Stimulated activated effector memory CD8-positive, alpha-beta T cell treated with anti-CD3 and anti-CD28 coated beads, Interleukin-12 subunit alpha, Interleukin-12 subunit beta, amount 100 ng/mL, for 72 hours (primary cell): ENCODE results near the gene DGKH.
"Not testable (repeated sequence)": the region's sequence is repeated elsewhere in the genome, so short reads cannot be mapped to it uniquely, and the experiment has no call there.

Source experiments
- ATAC-seq: fragments of 150-1000 bp; cut with Tn5 transposase; 2 replicates; pipeline ENCODE4 v1.10.0; 2021
- DNase-seq, 2 donors: peaks; one replicate each; pipeline ENCODE4 v3.0.0; 2021 to 2022; ENCODE audit warnings: low spot score in 2 of 2
- H3K27ac Mint-ChIP-seq: one replicate; pipeline ENCODE4 v1.8.0; 2022; ENCODE audit warnings: mild to moderate bottlenecking, mixed read lengths
- H3K36me3 Mint-ChIP-seq: one replicate; pipeline ENCODE4 v1.8.0; 2022; ENCODE audit warnings: mild to moderate bottlenecking, mixed read lengths
- H3K4me1 Mint-ChIP-seq: one replicate; pipeline ENCODE4 v1.8.0; 2022; ENCODE audit warnings: mixed read lengths
- H3K4me3 Mint-ChIP-seq: one replicate; pipeline ENCODE4 v1.8.0; 2022; ENCODE audit warnings: mild to moderate bottlenecking, mixed read lengths
- H3K9me3 Mint-ChIP-seq: one replicate; pipeline ENCODE4 v1.8.0; 2022; ENCODE audit warnings: mixed read lengths

Gene DGKH

GRCh38 chr13:42110410-42111155 lies 62.1 kb downstream of the DGKH start:
- Mint-ChIP-seq H3K27ac (no peak overlapping the region), H3K4me3 (no peak overlapping the region), H3K36me3 (no peaks in the 10 kb centered on the region), H3K4me1 (peaks cover 13% of the 10 kb centered on the region), H3K9me3 (no peaks in the 10 kb centered on the region)
- ATAC-seq (peak; percentile 61), DNase-seq (peak in 1 of 2 donors; percentile 30)

GRCh38 chr13:42112864-42113263 lies 64.4 kb downstream of the DGKH start:
- Mint-ChIP-seq H3K27ac (no peak overlapping the region), H3K9me3 (no peaks in the 10 kb centered on the region), H3K4me1 (peaks cover 7% of the 10 kb centered on the region), H3K36me3 (no peaks in the 10 kb centered on the region), H3K4me3 (no peak overlapping the region)
- ATAC-seq (no peak), DNase-seq (no peak)

GRCh38 chr13:42113478-42113877 lies 65.0 kb downstream of the DGKH start:
- H3K9me3 Mint-ChIP-seq = no peaks in the 10 kb centered on the region
- H3K36me3 Mint-ChIP-seq = no peaks in the 10 kb centered on the region
- peaks cover 7% of the 10 kb centered on the region for H3K4me1 Mint-ChIP-seq
- no peak overlapping the region for H3K4me3 Mint-ChIP-seq
- ATAC-seq = no peak
- H3K27ac Mint-ChIP-seq = no peak overlapping the region
- DNase-seq = no peak

GRCh38 chr13:42114278-42114677 lies 65.8 kb downstream of the DGKH start:
- ATAC-seq = no peak
- H3K4me1 Mint-ChIP-seq = peaks cover 7% of the 10 kb centered on the region

GRCh38 chr13:42114912-42115311 lies 66.5 kb downstream of the DGKH start:
- ATAC-seq (no peak), DNase-seq (no peak)
- H3K27ac Mint-ChIP-seq = no peak overlapping the region
- H3K36me3 Mint-ChIP-seq = no peaks in the 10 kb centered on the region
- no peak overlapping the region for H3K4me3 Mint-ChIP-seq
- H3K4me1 Mint-ChIP-seq = peaks cover 7% of the 10 kb centered on the region
- H3K9me3 Mint-ChIP-seq = no peaks in the 10 kb centered on the region

More at GRCh38 chr13:42114278-42114677, 65.8 kb downstream of the DGKH start:
- no peaks in the 10 kb centered on the region for H3K36me3 Mint-ChIP-seq
- no peak for DNase-seq
- no peak overlapping the region for H3K4me3 Mint-ChIP-seq
- H3K9me3 Mint-ChIP-seq = no peaks in the 10 kb centered on the region
- H3K27ac Mint-ChIP-seq = no peak overlapping the region

GRCh38 chr13:42116225-42116624 lies 67.8 kb downstream of the DGKH start:
- DNase-seq (no peak), ATAC-seq (no peak)
- H3K4me1 Mint-ChIP-seq = no peaks in the 10 kb centered on the region
- H3K36me3 Mint-ChIP-seq = no peaks in the 10 kb centered on the region
- H3K9me3 Mint-ChIP-seq = no peaks in the 10 kb centered on the region
- no peak overlapping the region for H3K4me3 Mint-ChIP-seq
- H3K27ac Mint-ChIP-seq = no peak overlapping the region

GRCh38 chr13:42119041-42119440 lies 70.6 kb downstream of the DGKH start:
- DNase-seq (no peak), ATAC-seq (no peak)
- no peaks in the 10 kb centered on the region for H3K4me1 Mint-ChIP-seq
- peaks cover 4% of the 10 kb centered on the region for H3K36me3 Mint-ChIP-seq
- no peak overlapping the region for H3K4me3 Mint-ChIP-seq
- no peaks in the 10 kb centered on the region for H3K9me3 Mint-ChIP-seq
- no peak overlapping the region for H3K27ac Mint-ChIP-seq

GRCh38 chr13:42119875-42120274 lies 71.4 kb downstream of the DGKH start:
- no peak for DNase-seq
- Mint-ChIP-seq H3K4me1 (no peaks in the 10 kb centered on the region), H3K4me3 (no peak overlapping the region), H3K36me3 (peaks cover 4% of the 10 kb centered on the region), H3K27ac (no peak overlapping the region), H3K9me3 (no peaks in the 10 kb centered on the region)
- ATAC-seq = no peak

- DNase-seq = no peak
- Mint-ChIP-seq H3K4me3 (no peak overlapping the region), H3K4me1 (no peaks in the 10 kb centered on the region), H3K27ac (no peak overlapping the region), H3K9me3 (no peaks in the 10 kb centered on the region), H3K36me3 (peaks cover 9% of the 10 kb centered on the region)
- no peak for ATAC-seq
These were observed 75.2 kb downstream of the DGKH start for GRCh38 chr13:42123600-42123999.

GRCh38 chr13:42125046-42125445 lies 76.6 kb downstream of the DGKH start:
- ATAC-seq (no peak), DNase-seq (no peak)
- H3K4me1 Mint-ChIP-seq = no peaks in the 10 kb centered on the region
- H3K4me3 Mint-ChIP-seq = no peak overlapping the region
- no peak overlapping the region for H3K27ac Mint-ChIP-seq
- no peaks in the 10 kb centered on the region for H3K9me3 Mint-ChIP-seq
- peaks cover 10% of the 10 kb centered on the region for H3K36me3 Mint-ChIP-seq

- peaks cover 6% of the 10 kb centered on the region for H3K36me3 Mint-ChIP-seq
- no peaks in the 10 kb centered on the region for H3K9me3 Mint-ChIP-seq
- no peaks in the 10 kb centered on the region for H3K4me1 Mint-ChIP-seq
- ATAC-seq (no peak), DNase-seq (no peak)
- H3K4me3 Mint-ChIP-seq = no peak overlapping the region
- H3K27ac Mint-ChIP-seq = no peak overlapping the region
These were observed 78.6 kb downstream of the DGKH start for GRCh38 chr13:42127047-42127446.

- DNase-seq (no peak), ATAC-seq (no peak)
- H3K27ac Mint-ChIP-seq = no peak overlapping the region
- no peaks in the 10 kb centered on the region for H3K9me3 Mint-ChIP-seq
- H3K4me3 Mint-ChIP-seq = no peak overlapping the region
- peaks cover 6% of the 10 kb centered on the region for H3K36me3 Mint-ChIP-seq
- no peaks in the 10 kb centered on the region for H3K4me1 Mint-ChIP-seq
These were observed 80.6 kb downstream of the DGKH start for GRCh38 chr13:42129033-42129432.

- ATAC-seq = no peak
- Mint-ChIP-seq H3K4me1 (no peaks in the 10 kb centered on the region), H3K36me3 (no peaks in the 10 kb centered on the region), H3K27ac (no peak overlapping the region), H3K4me3 (no peak overlapping the region), H3K9me3 (no peaks in the 10 kb centered on the region)
- no peak for DNase-seq
These were observed 88.1 kb downstream of the DGKH start for GRCh38 chr13:42136518-42136917.

- DNase-seq (no peak), ATAC-seq (peak; percentile 90)
- Mint-ChIP-seq H3K4me1 (no peaks in the 10 kb centered on the region), H3K9me3 (no peaks in the 10 kb centered on the region), H3K27ac (no peak overlapping the region), H3K4me3 (no peak overlapping the region), H3K36me3 (no peaks in the 10 kb centered on the region)
These were observed 89.5 kb downstream of the DGKH start for GRCh38 chr13:42137856-42138537.

GRCh38 chr13:42140494-42140893 lies 92.0 kb downstream of the DGKH start:
- Mint-ChIP-seq H3K4me3 (no peak overlapping the region), H3K27ac (no peak overlapping the region), H3K4me1 (no peaks in the 10 kb centered on the region), H3K36me3 (no peaks in the 10 kb centered on the region), H3K9me3 (no peaks in the 10 kb centered on the region)
- no peak for ATAC-seq
- DNase-seq = no peak

GRCh38 chr13:42141052-42141451 lies 92.6 kb downstream of the DGKH start:
- not testable (repeated sequence) for ATAC-seq, DNase-seq, H3K27ac Mint-ChIP-seq, H3K9me3 Mint-ChIP-seq, H3K36me3 Mint-ChIP-seq, H3K4me3 Mint-ChIP-seq, H3K4me1 Mint-ChIP-seq
